Epithelial cell of esophagus (primary cell): ENCODE data around the gene PEAR1.

Experiments used
- DNase-seq: peaks from one replicate; pipeline ENCODE4 v3.0.0; 2010; ENCODE audit warnings: low read depth
- H3K4me3 ChIP-seq: 2 replicates; pipeline ENCODE4 v1.5.1; 2011; ENCODE audit warnings: mild to moderate bottlenecking, low read length, control low read depth
- CTCF ChIP-seq: IDR thresholded peaks from 2 replicates; pipeline ENCODE4 v1.5.1; 2011; ENCODE audit warnings: low read depth, mild to moderate bottlenecking, low read length, control low read depth, inconsistent platforms; ENCODE audit not compliant: insufficient read depth; ENCODE audit errors: missing control alignments

Gene PEAR1

DNA sequence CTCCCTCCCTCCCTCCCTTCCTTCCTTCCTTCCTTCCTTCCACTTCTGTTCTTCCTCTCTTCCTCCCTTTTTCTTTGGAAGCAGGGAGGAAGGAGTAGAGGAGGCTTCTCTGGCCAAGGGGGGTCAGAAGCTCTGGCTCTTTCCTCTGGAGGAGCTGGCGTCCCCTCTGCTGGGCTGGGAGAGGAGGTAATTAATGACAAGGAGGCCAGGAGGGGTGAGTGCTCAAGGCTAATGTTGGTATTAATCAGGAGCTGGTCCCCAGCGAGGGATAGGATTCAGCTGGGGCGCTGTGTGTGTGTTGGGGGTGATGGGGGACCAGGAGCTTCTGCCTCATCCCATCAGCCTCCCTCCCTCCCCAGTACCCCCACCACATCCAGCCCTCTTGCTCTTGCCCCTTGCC is 6.2 kb upstream of the PEAR1 start:
- TF ChIP-seq CTCF, result no peak

GRCh38 chr1:156887734-156888133 is 5.8 kb upstream of the PEAR1 start:
- no peak overlapping the region for H3K4me3 ChIP-seq
- no peak for DNase-seq
- no peak for TF ChIP-seq CTCF

More for the DNA sequence above, 6.2 kb upstream of the PEAR1 start:
- DNase-seq, result no peak
- no peak overlapping the region for H3K4me3 ChIP-seq

DNA sequence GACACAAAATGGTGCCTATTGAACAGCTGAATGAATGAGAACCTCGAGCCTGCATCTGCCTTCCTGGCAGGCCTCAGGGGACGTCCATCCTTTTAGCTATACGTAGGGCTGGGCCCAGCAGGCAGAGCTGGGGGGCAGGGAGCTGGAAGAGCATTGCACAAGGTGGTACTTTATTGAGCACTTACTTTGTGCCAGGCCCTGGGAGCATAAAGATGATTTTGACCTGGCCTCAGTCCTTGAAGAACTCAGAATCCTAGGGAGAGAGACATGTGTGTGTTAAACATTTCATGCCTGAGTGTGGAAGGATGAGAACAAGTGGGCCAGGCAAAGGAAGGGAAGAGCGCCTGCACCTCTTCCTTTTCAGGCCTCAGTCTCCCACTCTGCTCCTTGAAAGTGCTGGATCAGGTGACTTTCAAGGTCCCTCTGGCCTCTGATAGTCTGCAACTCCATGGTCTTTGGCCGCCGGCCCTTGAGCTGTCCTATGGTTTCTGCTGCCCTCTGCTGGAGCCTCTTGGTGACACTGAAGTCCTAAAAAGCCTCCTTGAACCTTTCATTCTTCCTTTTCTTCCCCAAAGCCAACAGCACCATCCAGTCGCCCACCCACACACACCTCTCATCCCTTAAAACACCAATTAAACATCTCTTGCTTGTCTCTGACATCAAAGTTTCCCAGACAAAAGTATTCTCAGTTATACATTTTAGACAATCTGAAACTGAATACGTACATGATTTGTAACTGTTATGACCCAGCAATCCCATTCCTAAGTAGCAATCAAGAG is 3.5 kb upstream of the PEAR1 start:
- no peak overlapping the region for H3K4me3 ChIP-seq
- peak; percentile 86 for TF ChIP-seq CTCF
- peak; percentile 76 for DNase-seq

- H3K4me3 ChIP-seq, result peak overlapping the region; percentile 37
- peak; percentile 75 for TF ChIP-seq CTCF
- DNase-seq, result peak; percentile 90
Measured at GRCh38 chr1:156892190-156893047, 1.1 kb upstream of the PEAR1 start.

GRCh38 chr1:156894001-156894400 is 483 bp downstream of the PEAR1 start:
- DNase-seq, result no peak
- H3K4me3 ChIP-seq, result no peak overlapping the region
- TF ChIP-seq CTCF, result no peak

GRCh38 chr1:156894711-156895454 is 1.4 kb downstream of the PEAR1 start:
- H3K4me3 ChIP-seq, result no peak overlapping the region
- DNase-seq, result no peak
- TF ChIP-seq CTCF, result no peak
